NCI-H2107 treated with DMSO at 0.1 percent for 48 hours (cell line): ENCODE measurements around the gene SLC35E3.

Source experiments
- DNase-seq: peaks from one replicate; lab custom pipeline; 2025; ENCODE audit not compliant: unreplicated experiment; lab: John Stamatoyannopoulos, UW

The SLC35E3 gene

GRCh38 chr12:68745904-68746571, at the start of gene SLC35E3:
Gene SLC35E3 (plus strand): TSS chr12:68746176. CDS start chr12:68746378, 202 bp downstream.
- peak; percentile 92 for DNase-seq

GRCh38 chr12:68699486-68699885, 46.5 kb upstream of the SLC35E3 start:
- no peak for DNase-seq

- DNase-seq = no peak
Observed at GRCh38 chr12:68727776-68728175, 18.2 kb upstream of the SLC35E3 start.

- no peak for DNase-seq
Observed at GRCh38 chr12:68733661-68734071, 12.3 kb upstream of the SLC35E3 start.

- DNase-seq = no peak
Observed at GRCh38 chr12:68739891-68740290, 6.1 kb upstream of the SLC35E3 start.

- DNase-seq = no peak
Observed at GRCh38 chr12:68743356-68743755, 2.6 kb upstream of the SLC35E3 start.

- DNase-seq = no peak
Observed at GRCh38 chr12:68745376-68745903, 536 bp upstream of the SLC35E3 start.

- peak; percentile 45 for DNase-seq
Observed at GRCh38 chr12:68746572-68747180, 700 bp downstream of the SLC35E3 start.

GRCh38 chr12:68749443-68749842, 3.5 kb downstream of the SLC35E3 start:
- DNase-seq = no peak

- no peak for DNase-seq
Observed at GRCh38 chr12:68749861-68750260, 3.9 kb downstream of the SLC35E3 start.

GRCh38 chr12:68750506-68750905, 4.5 kb downstream of the SLC35E3 start:
- DNase-seq = peak; percentile 40

GRCh38 chr12:68755536-68756243, 9.7 kb downstream of the SLC35E3 start:
- DNase-seq = no peak

- DNase-seq = no peak
Observed at GRCh38 chr12:68759852-68760251, 13.9 kb downstream of the SLC35E3 start.

GRCh38 chr12:68760806-68761441, 14.9 kb downstream of the SLC35E3 start:
- no peak for DNase-seq

GRCh38 chr12:68761442-68761812, 15.5 kb downstream of the SLC35E3 start:
- DNase-seq = no peak

- DNase-seq = no peak
Observed at GRCh38 chr12:68761901-68762630, 16.1 kb downstream of the SLC35E3 start.

- no peak for DNase-seq
Observed at GRCh38 chr12:68762691-68763090, 16.7 kb downstream of the SLC35E3 start.

- DNase-seq = no peak
Observed at GRCh38 chr12:68765696-68766095, 19.7 kb downstream of the SLC35E3 start.

- no peak for DNase-seq
Observed at GRCh38 chr12:68766646-68767045, 20.7 kb downstream of the SLC35E3 start.

GRCh38 chr12:68767191-68767590, 21.2 kb downstream of the SLC35E3 start:
- DNase-seq = no peak

- DNase-seq = no peak
Observed at GRCh38 chr12:68768431-68768939, 22.5 kb downstream of the SLC35E3 start.
